Non-pigmented ciliary epithelial cell (primary cell): ENCODE data around the gene TMEM95.

Experiments
- DNase-seq: peaks from one replicate; pipeline ENCODE4 v3.0.0-alpha.2; 2010; ENCODE audit warnings: low read depth

The TMEM95 gene

DNA sequence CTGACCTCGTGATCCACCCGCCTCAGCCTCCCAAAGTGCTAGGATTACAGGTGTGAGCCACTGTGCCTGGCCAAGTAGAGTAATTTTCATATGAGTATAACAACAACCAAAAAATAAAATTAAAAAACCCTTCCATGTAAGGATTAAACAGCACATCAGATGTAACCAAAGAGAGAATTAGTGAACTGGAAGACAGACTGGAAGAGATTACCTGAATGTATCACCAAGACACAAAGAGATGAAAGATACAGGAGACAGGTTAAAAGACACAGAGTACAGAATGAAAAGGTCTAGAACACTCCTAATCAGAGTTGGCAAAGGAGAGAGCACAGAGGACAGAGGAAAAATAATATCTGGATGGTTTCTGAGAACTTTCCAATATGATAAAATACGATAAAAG lies 24.2 kb downstream of the TMEM95 start:
- no peak for DNase-seq

GRCh38 chr17:7380321-7380720 lies 25.4 kb downstream of the TMEM95 start:
- no peak for DNase-seq

- DNase-seq: no peak
These were observed 26.1 kb downstream of the TMEM95 start, which contains the start of gene TNK1 for GRCh38 chr17:7380855-7381683. Gene TNK1, plus strand, starts transcription at chr17:7381089. Its CDS starts 1,838 bp downstream, at chr17:7382927.

DNA sequence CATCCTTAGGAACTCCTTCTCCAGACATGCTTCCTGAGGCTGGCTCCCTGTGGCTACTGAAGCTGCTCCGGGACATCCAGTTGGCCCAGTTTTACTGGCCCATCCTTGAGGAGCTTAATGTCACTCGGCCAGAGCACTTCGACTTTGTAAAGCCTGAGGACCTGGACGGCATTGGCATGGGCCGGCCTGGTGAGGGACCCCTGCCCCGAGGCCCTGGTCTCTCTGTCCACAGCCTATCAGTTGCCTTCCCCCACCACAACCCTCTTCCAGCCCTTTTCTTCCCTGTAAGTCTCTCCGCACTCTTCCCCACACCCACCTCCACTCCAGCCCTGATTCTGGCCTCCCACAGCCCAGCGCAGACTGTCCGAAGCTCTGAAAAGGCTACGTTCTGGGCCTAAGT lies 27.9 kb downstream of the TMEM95 start:
- no peak for DNase-seq

DNA sequence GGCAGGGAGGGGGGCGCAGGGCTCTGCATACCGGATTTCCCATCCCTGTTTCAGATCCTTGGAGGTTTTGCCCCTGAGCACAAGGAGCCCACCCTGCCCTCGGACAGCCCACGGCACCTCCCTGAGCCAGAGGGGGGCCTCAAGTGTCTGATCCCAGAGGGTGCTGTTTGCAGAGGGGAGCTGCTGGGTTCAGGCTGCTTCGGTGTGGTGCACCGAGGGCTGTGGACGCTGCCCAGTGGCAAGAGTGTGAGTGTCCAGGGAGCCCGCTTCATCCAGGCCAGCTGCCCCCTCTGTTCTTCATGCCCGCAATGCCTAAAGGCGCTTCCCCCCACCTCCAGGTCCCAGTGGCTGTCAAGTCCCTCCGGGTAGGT lies 28.4 kb downstream of the TMEM95 start:
- no peak for DNase-seq

DNA sequence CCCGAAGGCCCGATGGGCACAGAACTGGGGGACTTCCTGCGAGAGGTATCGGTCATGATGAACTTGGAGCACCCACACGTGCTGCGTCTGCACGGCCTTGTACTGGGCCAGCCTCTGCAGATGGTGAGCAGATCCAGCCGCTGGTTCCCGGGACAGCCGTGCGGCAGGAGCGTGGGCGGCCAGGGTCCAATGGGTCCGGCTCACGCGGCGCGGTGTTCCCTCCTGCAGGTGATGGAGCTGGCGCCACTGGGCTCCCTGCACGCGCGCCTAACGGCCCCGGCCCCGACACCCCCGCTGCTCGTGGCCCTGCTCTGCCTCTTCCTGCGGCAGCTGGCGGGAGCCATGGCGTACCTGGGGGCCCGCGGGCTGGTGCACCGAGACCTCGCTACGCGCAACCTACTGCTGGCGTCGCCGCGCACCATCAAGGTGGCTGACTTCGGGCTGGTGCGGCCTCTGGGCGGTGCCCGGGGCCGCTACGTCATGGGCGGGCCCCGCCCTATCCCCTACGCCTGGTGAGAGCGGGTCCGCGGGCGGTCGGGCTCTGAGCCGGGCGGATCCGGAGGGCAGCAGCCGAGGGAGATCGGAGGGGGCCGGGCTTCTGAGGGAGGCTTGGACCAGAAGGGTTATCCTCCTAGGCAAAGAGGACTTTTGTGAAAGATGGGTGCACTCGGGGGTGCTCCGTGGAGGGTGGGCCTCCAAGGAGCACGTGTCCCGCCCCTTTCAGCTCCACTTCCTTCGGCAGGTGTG lies 29.0 kb downstream of the TMEM95 start:
- DNase-seq: no peak

GRCh38 chr17:7384489-7385081 lies 29.6 kb downstream of the TMEM95 start:
- no peak for DNase-seq

DNA sequence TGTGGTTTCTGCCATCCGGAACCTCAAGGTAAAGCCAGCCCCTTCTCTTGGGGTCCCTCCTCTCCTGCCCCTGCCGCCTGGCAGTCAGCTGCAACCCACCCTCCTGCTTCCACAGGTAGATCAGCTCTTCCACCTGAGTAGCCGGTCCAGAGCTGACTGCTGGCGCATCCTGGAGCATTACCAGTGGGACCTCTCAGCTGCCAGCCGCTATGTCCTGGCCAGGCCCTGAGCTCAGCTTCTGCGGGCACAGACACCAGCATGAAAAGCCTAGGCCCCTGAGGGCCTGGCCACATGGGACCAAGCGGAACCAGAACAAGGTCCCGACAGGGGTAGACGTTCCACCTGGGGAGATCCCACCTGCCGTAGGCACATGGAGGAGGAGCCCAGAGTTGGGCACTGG lies 33.9 kb downstream of the TMEM95 start:
- DNase-seq: no peak

- no peak for DNase-seq
These were observed 35.3 kb downstream of the TMEM95 start for GRCh38 chr17:7389924-7390910.

GRCh38 chr17:7391307-7391706 lies 36.4 kb downstream of the TMEM95 start:
- no peak for DNase-seq

GRCh38 chr17:7392696-7393612 lies 38.0 kb downstream of the TMEM95 start:
- no peak for DNase-seq

DNA sequence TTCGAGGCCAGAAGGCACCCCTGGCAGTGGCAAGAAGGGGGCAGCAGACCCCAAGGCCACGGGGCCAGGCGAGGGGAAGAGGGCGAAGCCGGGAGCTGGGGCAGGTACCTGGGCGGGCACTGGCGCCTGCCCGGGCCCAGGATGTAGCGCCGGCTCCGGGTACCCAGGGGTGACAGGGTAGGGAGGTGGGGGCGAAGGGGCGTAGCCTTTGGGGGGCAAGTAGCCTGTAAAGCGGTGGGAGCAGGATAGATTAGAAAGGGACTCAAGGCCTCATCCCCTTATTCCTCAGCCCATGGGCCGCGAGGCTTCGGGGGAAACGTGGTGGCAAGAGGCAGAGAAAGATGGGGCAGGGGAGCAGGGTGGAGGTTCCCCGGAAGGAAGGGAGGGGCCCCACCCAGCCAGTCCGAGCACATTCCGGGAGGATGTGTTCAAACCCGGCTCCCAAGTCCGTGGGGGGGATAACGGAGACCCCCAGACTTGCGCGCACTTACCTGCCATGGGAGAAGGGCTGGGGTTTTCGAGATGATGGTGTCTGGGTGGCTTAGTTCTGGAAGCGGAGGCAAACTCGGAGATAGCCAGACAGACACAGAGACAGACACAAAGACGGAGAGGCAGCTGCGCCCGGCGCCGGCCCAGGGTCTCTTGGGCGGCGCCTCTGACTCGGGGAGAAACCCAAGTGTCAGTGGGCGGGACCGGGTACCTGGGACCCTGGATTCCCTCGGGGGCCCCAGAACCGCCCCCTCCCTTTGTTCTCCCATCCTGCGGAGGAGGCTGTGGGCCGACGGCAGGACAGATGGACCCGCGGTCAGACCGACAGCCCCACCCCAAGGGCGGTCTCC lies 38.9 kb downstream of the TMEM95 start:
- DNase-seq: no peak

GRCh38 chr17:7394452-7395191 lies 39.7 kb downstream of the TMEM95 start, which contains the start of gene PLSCR3:
Gene PLSCR3, minus strand, starts transcription at chr17:7394525. Its CDS starts 415 bp downstream, at chr17:7394110.
- peak; percentile 31 for DNase-seq

GRCh38 chr17:7396147-7396546 lies 41.2 kb downstream of the TMEM95 start:
- no peak for DNase-seq

- no peak for DNase-seq
These were observed 43.7 kb downstream of the TMEM95 start for GRCh38 chr17:7398612-7399011.

DNA sequence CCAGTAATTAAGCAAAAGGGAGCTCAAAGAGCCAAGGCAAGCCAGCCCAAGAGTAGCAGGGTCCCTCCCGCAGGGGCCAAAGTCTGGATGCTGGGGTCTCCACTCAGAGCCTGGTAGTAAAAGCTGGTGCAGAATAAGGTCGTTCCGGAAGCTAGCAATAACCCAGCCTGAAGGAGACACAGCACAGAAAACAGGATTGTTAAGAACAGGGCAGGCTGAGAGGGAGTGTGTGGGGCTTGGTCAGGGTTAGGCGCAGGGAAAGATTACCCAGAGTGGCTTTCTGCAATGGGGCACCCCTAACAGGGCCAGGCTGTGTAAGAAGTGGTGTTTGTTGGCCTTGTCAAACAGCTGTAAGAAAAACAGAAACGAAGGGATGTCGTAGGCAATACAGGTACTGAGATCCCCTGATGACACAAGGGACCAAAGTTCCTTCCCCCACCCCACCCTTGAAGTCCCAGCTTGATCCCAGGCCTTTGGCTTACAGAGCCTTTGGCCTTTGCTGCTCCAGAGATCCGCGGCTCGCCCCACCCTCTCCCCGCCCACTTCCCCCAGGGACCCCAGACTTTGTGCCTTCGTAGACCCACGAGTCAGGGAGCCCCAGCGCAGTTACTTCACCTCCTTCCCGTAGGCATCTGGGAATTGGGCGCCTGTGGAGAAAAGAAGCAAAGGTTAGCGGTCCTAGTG lies 48.2 kb downstream of the TMEM95 start:
- DNase-seq: no peak

DNA sequence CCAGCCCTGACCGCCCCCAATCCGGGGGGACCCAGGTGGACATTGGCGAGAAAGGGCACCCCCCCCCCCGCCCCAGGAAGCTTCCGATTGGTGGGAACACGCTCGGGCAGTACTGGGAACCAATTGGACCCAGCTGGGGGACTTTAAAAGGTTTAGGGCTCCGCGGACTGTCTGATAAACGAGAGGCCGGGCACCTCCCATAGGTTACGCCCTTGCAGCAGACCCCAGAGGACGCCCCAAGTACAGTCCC lies 48.7 kb downstream of the TMEM95 start:
- no peak for DNase-seq

DNA sequence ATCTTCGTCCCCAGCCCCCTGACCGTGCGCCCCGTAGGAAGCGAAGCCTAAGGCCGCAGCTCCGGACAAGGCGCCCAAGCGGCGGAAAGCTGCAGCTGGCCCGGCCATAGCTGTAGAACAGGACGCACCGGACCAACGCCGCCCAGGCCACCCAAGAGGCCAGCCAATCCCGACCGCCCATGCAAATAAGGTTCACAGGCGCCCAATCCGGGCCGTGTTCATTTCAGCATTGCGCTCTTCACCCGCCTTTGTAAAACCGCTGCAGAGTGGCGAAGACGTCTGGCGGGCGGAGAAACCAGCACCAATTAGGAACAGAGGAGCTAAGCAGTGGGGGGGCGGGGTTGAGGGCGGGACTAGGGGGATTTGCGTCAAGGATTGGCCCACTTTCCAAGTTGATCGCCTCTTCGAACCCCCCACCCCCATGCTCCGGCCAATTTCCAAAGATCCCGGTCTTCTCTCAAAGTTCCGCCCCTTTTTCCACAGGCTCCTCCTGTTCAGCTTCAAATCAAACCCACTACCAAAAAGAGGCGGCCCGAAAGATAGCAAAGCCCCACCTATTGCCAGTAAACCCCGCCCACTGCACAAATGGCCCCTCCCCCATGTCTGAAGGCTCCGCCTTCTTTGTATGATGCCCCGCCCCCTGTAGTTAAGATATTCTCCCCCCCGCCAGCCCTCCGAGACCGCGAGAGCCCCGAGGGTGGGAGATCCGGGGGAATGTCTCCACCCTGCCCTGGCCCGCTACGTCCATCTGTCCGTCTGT lies 49.2 kb downstream of the TMEM95 start, which contains the start of gene TMEM256:
Gene TMEM256, minus strand, starts transcription at position 121 of the 760 bp plus-strand sequence. Its CDS starts 13 bp downstream, at position 108.
- peak; percentile 97 for DNase-seq
